ENCODE measurements around the gene TAF1C.

DNA sequence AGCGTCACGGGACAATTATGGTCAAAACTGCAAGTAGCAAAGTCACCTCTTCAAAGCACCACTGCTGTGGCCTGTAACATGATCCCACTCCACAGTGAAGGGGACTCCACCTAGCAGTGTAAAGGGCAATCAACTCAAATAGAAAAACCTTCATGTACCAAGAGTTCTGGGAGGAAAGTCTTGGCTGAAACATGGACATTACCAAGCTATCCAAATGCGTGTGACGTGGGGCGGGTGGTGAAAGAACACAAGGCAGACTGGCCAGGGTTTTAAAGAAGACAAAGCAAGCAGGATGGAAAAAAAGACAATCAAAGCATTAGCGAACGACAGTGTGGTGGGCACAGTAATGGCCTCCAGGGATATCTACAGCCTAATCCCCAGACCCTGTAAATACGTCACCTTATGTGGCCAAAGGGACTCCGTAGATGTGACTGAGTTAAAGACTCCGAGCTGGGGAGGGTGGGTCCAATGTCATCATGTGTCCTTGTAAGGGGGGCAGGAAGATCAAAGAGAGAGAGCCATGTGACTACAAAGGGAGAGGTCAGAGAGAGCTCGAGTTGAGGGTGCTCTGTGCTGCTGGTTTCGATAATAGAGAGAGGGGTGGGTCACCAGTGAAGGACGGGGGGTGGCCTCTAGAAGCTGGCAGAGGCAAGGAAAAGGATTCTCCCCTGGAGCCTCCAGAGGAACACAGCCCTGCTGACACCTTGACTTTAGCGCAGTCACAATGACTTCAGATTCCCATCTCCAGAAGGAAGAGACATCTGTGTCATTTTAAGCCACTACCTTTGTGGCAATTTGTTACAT lies 47.8 kb downstream of the TAF1C start:
- TF ChIP-seq, protein P1, sequence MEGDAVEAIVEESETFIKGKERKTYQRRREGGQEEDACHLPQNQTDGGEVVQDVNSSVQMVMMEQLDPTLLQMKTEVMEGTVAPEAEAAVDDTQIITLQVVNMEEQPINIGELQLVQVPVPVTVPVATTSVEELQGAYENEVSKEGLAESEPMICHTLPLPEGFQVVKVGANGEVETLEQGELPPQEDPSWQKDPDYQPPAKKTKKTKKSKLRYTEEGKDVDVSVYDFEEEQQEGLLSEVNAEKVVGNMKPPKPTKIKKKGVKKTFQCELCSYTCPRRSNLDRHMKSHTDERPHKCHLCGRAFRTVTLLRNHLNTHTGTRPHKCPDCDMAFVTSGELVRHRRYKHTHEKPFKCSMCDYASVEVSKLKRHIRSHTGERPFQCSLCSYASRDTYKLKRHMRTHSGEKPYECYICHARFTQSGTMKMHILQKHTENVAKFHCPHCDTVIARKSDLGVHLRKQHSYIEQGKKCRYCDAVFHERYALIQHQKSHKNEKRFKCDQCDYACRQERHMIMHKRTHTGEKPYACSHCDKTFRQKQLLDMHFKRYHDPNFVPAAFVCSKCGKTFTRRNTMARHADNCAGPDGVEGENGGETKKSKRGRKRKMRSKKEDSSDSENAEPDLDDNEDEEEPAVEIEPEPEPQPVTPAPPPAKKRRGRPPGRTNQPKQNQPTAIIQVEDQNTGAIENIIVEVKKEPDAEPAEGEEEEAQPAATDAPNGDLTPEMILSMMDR (IDR thresholded peaks at IDR 0.05) = no peak
- TF ChIP-seq POLR2A (IDR thresholded peaks at IDR 0.05) (peak in 1 of 4 donors; percentile 21), EP300 (IDR thresholded peaks at IDR 0.05) (peak in 2 of 4 donors; percentile 2 to 49), POLR2AphosphoS5 (IDR thresholded peaks at IDR 0.05) (peak in 1 of 2 donors; percentile 28)
